ENCODE data around the gene BRIP1.
A peak's percentile ranks its signal among the peaks of the same experiment; 100 is the strongest.
"Not testable (repeated sequence)": the region's sequence is repeated elsewhere in the genome, so short reads cannot be mapped to it uniquely, and the experiment has no call there.

BRIP1 gene

DNA sequence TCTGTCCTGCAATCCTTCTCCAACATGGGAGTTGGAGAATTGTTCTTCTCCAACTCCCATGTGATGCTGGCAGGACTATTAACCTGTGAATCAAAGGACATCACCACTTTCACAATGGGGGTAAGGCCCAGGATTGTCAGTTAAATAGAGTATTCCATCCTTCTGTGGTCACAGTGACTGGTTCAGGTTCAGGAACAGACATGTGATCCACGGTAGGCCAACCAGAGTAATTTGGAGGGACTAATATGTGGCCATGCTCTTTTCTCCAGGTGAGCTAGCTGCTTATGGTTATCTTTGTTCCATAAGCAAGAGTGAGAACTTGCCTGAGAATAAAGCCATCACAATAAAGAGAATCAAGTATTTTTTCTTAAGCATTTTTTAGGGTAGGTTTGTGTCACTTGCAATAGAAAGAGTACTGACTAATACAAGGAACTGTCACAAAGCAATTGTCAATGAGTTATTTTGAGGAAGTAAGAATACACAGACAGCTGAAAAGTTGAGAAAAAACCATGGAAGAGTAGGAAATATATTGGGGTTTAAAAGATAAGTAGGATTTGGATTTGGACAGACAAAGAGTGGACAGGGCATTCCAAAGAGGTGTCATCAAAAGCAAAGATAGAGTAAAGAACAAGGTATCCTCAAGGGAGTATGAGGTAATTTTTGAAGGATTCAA, 63.4 kb downstream of the BRIP1 start:
- DNase-seq (ENCODE audit: low spot score): no peak

DNA sequence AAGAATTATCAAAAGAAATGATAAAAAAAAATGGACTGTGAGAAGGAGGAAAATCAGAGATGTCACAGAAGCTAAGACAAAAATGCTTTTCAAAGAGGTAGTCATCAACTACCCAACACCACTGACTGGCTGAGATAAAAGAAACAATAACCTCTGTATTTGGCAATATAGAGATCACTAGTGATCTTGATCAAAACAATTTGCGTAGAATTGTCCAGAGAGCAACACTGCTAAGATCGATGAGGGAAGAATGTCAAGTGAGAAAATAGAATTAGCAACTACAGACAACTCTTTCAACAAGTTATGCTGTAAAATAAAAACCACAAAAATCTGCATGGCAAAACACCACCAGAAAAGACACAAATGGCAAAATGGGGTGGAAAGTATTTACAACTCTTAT, 66.0 kb downstream of the BRIP1 start:
- DNase-seq (ENCODE audit: low spot score): no peak

DNA sequence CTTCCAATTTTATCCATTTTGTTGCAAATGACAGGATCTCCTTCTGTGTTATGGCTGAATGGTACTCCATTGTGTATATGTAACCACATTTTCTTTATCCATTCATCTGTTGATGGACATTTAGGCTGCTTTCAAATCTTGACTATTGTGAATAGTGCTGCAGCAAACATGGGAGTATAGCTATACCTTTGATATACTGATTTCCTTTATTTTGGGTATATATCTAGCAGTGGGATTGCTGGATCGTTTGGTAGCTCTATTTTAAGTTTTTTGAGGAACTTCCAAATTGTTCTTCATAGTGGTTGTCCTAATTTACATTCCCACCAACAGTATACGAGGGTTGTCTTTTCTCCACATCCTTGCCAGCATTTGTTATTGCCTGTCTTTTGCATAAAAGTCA, 67.8 kb downstream of the BRIP1 start:
- no peak for DNase-seq (ENCODE audit: low spot score)

DNA sequence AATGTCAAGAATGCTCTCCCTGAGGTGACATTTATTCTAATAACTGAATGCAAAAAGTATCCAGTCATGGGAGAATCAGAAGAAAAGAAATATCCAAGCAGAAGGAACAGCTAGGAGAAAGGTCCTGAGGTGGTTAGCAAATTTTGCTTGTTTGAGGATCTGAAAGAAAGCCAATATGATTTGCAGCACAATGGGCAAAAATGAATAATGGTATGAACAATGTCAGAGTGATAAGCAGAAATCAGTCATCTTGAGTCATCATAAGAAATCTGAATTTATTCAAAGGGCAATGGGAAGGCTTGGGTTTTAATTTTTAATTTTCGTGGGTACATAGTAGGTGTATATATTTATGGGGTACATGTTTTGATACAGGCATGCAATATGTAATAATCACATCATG, 68.5 kb downstream of the BRIP1 start:
- DNase-seq (ENCODE audit: low spot score): no peak

DNA sequence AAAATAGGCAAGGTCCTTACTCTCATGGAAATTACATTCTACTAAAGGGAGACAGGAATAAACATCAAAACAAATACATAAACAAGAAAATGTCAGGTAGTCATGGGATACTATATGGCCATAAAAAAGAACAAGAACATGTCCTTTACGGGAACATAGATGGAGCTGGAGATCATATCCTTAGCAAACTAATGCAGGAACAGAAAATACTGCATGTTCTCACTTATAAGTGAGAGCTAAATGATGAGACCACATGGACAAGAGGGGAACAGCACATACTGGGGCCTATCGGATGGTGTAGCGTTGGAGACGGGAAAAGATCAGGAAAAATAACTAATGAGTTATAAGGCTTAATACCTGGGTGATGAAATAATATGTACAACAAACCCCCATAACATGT, 69.1 kb downstream of the BRIP1 start:
- DNase-seq (ENCODE audit: low spot score): no peak

DNA sequence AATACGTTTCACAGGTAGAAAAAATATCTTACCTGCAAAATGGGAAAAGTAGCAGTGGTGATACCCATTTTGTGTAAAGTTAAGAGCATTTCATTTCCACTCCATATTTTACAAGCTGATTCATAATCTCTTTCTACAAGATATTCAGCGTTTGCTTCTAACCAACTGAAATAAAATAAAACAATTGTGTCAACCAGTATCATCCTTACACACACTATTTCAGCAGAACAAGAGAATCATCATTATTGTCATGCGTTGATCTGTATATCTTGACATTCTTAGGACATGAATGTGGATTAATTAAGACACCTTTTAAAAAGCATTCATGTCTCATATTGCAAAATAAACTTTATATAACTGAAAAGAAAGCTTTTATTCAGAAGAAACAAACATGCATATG, 69.8 kb downstream of the BRIP1 start:
- no peak for DNase-seq (ENCODE audit: low spot score)

DNA sequence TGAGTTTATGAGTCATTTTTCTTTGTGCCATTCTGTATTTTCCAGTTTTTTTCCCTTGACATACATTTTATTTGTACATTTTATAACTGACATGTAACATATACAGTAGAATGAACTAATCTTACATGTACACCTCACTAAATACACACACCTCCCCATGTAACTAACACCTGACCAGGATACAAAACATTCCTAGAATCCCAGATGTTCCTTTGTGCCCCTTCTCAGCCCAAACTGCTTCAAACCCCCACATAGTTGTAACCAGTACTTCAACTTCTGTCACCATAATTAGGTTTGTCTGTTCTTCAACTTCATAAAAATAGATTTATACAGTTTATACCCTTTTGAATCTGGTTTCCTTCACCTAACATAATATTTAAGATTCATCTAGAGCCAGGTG, 73.5 kb downstream of the BRIP1 start:
- no peak for DNase-seq (ENCODE audit: low spot score)

DNA sequence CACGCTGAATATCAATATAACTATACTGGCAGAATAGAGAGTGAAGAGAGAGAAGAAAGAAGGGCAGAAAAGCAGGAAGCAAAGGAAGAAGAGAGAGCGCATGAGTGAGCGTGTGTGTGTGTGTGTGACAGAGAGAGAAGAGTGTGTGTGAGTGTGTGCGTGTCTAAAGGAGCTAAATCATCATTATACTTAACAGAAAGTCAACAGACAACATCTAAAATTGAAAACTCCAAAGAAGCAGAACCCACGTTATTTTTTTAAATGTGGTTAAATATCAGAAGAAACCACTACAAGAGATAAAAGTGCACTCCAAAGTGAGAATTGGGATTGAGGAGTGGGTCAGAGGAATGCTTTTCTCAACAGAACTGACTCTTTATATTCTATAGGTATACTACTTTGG, 77.2 kb downstream of the BRIP1 start:
- DNase-seq (ENCODE audit: low spot score): no peak

DNA sequence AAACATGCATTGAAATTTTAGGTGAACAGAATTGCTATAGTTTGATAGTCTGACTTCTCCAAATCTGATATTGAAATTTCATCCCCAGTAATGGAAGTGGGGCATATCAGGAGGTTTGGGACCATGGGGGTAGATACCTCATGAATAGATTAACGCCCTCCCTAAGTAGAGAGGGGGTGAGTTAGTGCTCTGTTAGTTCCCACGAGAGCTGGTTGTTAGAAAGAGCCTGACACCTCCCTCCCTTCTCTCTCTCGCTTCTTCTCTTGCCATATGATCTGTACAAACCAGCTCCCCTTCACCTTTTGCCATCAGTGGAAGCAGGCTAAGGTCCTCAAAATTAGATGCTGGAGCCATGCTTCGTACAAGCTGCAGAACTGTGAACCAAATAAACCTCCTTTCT, 78.8 kb downstream of the BRIP1 start:
- no peak for DNase-seq (ENCODE audit: low spot score)

DNA sequence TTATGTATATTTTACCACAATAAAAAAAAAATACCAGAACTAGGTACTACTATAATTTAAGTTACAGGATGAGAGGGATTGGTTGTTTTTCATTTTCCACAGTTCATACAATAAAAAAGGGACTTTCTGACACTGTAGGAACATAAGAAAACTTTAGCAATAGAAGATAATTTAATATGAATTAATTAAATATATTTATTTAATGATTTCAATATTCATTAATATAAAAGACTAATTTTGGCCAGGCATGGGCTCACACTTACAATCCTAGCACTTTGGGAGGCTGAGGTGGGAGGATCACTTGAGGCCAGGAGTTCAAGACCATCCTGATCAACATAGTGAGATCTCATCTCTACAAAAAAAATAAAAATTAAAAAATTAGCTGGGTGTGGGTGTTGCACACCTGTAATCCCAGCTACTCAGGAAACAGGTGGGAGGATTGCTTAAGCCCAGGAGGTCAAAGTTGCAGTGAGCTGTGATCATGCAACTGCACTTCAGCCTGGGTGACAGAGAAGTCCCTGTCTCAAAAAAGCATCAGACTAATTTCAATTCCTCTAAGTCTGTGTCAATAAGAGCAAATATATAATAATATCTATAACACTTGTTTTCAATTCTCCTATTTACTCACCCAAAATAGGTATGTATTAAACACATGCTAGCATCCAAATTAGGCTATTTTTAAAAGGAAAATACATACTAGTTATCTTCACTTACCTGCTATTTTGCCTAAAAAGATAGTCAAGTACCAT, 79.6 kb downstream of the BRIP1 start:
- no peak for DNase-seq (ENCODE audit: low spot score)

DNA sequence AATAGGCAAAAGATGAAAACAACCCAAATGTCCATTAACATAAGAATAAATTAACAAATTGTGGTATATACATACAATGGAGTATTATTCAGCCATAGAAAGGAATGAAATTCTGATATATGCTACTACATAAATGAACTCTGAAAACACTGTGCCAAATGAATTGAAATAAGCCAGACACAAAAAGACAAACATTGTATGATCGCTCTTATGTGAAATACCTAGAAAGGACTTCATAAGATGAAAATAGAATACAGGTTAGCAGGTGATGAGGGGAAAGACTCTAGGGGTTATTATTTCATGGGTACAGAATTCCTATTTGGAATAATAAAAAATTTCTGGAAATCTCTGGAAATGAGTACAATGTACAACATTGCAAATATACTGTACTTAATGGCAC, 80.2 kb downstream of the BRIP1 start:
- no peak for DNase-seq (ENCODE audit: low spot score)

DNA sequence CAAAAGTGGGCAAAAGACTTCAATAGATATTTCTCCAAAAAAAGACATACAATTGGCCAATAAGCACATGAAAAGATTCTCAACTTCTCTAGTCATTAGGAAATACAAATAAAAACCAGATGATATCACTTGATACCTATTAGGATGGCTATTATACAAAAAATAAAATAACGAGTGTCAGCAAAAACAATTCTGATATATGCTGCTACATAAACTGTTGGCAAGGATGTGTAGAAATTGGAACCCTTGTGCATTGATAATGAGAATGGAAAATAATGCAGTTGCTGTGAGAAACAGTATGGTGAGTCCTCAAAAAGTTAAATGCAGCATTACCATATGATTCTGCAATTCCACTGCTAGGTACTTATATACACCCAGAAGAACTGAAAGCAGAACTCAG, 80.6 kb downstream of the BRIP1 start:
- DNase-seq (ENCODE audit: low spot score): no peak

DNA sequence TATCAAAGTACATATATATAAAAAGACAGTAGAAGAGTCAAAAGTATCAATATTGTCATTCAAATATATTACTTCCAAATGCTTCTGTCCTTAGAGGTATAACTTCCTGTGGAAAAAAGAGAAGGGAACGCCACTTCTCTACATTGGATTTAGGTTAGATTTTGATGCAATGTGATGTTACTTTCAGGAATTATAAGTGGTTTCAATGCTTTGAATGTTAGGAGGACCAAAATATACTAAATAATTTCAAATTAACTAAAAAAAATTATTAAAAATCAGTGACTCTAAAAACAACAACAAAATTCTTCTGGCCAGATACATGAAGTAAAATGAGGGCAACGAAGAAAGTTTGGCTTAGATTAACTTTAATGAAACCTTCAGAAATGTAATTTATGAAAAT, 88.0 kb downstream of the BRIP1 start:
- DNase-seq (ENCODE audit: low spot score): no peak

DNA sequence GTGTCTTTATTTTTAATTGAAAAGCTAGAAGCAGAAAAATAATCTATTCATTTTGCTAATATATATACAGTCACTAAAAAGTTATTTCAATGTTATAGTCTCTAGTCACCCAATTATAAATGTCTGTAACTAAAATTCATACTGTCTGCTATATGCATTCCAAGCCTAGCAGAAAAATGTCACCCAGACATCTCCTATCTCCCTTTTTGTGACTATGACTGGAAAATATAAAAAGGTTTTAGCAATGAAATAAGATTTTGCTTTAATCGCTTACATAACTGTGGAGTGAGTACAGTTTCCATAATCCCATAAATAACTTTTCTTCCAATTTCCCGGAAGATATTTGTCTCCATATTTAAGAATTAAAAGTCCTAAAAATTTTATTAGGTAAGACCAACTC, 88.6 kb downstream of the BRIP1 start:
- no peak for DNase-seq (ENCODE audit: low spot score)

DNA sequence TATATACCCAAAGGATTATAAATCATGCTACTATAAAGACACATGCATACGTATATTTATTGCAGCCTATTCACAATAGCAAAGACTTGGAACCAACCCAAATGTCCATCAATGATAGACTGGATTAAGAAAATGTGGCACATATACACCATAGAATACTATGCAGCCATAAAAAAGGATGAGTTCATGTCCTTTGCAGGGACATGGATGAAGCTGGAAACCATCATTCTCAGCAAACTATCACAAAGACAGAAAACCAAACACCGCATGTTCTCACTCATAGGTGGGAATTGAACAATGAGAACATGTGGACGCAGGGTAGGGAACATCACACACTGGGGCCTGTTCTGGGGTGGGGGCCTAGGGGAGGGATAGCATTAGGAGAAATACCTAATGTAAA, 89.2 kb downstream of the BRIP1 start:
- DNase-seq (ENCODE audit: low spot score): not testable (repeated sequence)

DNA sequence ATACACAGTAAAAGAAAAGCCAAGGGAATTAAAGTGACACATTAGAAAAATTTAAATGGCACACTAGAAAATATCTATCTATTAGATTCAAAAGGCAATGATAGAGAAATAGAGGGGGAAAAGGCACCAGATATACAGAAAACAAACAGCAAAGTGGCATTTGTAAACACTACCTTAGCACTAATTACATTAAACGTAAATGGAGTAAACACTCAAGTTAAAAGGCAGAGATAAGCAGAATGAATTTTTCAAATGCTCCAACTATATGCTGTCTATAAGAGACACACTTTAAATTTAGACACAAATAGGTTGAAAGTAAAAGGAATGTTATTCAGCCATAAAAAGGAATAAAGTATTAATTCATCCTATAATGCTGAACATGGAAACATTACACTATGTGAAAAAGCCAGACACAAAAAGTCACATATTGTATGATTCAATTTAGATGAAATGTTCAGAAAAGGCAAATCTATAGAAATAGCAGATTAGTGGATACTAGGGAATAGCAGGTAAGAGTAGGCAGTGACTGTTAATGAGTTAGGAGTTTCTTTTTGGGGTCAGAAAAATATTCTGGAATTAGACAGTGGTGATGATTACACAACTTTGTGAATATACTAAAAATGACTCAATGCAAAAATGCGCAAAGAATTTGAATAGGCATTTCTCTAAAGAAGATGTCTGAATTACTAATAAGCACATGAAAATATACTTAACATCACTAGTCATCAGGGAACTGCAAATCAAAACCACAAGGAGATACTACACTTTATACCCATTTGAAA, 92.4 kb downstream of the BRIP1 start:
- DNase-seq (ENCODE audit: low spot score): no peak

DNA sequence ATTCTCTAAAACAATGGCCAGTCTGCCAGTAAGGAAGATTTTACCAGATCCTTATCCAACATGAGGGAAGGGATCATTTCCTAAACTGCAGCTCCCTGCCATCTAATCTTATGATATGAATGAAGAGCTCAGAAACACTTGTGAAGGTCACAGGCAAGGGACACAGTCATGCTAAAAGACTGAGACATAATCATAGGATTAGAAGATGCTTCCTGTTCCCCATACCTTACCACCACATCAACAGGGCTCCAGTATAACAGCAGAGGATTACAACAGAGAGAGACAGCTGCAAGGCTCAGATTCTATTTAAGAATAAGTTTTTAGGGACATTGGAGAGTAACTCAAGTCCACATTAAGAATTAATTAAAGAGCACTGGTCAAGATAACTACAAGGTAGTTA, 93.3 kb downstream of the BRIP1 start:
- no peak for DNase-seq (ENCODE audit: low spot score)

DNA sequence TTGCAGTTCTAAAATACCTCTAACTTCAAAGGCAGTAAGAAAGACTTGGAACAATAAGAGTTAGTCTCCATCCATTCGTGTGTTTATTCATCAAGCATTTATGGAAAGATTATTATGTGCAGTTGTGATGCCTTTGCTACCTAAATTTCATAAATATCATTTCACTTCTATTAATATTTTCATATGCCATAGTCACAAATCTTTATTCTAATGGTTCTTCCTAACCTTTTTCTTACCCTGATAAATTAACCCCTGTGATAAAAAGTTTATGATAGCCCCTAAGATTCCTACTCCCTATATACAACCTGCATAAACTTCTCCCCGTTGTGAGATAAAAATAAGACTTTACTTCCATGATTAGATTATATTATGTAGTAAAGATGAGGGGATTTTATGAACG, 94.9 kb downstream of the BRIP1 start:
- DNase-seq (ENCODE audit: low spot score): no peak

DNA sequence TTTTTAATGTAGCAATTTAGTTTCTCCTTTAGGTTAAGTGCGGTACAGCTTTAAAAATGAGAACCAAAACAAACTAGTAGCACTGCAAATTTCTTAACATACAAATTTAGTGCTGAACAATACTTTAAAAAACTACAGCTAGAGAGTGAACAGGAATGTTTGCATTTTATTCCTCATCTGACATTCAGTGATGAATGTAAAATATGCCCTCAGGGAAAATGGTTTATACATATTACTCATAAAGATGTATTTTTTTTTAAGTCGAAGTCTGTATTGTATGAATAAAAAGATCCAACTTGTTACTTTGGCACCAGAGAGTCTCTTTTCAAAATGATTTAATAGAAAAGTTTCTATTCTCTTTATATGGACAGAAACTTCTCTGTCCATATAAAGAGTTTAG, 96.8 kb downstream of the BRIP1 start:
- peak; percentile 1 for DNase-seq (ENCODE audit: low spot score)

DNA sequence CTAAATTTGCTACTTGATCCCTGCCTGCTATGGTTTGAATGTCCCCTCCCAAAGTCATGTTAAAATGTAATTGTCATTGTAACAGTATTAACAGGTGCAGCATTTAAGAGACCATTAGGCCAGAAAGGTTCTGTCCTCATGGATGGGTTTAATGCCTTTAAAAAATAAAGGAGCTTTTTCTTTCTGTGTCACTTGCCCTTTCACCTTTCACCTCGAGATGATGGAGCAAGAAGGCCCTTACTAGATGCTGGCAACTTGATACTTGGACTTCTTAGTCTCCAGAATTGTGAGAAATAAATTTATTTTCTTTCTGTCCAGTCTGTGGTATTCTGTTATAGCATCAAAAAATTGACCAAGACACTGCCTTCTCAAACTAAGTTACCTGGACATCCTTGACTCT, 98.5 kb downstream of the BRIP1 start:
- no peak for DNase-seq (ENCODE audit: low spot score)

DNA sequence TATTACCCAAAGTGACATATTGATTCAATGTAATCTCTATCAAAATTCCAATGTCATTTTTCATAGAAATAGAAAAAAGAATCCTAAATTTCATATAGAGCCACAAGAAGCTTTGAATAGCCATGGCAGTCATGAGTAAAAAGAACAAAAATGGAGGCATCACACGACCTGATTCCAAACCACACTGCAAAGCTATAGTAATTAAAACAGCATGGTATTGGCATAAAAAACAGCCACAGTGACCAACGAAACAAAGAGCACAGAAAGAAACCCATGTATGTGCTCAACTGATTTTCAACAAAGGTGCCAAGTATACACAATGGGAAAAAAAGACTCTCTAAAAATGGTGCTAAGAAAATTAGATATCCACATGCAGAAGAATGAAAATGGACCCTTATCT, 101.5 kb downstream of the BRIP1 start:
- DNase-seq (ENCODE audit: low spot score): no peak

DNA sequence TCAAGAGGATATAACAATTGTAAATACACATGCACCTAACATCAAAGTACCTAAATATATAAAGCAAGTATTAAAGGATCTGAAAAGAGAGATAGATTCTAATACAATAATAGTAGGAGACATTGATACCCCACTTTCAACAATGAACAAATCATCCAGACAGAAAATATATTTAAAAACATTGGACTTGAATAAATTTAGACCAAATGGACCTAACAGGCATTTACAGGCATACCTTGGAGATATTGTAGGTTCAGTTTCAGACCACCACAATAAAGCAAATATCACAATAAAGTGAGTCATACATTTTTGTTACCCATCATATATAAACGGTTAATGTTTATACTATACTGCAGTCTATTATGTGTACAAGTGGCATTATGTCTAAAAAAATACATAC, 104.0 kb downstream of the BRIP1 start:
- DNase-seq (ENCODE audit: low spot score): no peak

DNA sequence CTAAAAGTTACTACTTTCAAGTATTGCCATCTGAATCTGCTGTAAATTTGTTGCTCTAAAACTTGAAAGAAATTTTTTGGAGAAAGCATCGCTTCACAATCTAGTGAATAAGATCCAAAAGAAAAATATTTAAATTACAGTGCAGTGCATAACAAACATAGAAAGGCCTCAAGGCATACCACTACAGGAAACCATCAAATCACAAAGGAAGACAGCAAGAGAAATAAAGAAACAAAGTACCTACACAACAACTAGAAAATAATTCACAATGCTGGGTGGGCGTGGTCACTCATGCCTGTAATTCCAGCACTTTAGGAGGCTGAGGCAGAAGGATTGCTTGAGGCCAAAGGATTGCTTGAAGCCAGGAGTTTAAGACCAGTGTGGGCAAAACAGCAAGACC, 104.9 kb downstream of the BRIP1 start:
- DNase-seq (ENCODE audit: low spot score): no peak

Data from hepatic stellate cell (primary cell).